ENCODE results near the gene SORCS2. TPM values are rescaled to one million over a fixed set of nuclear protein-coding genes. Genes with fewer than 3 reads are reported as not detected.

The SORCS2 gene
- total RNA-seq, 1 donor from 2014 or later = 3.0 TPM

- no peaks in the 10 kb centered on the region for H3K9me3 Mint-ChIP-seq (ENCODE audit: unreplicated experiment)
- no peak overlapping the region for H3K4me3 Mint-ChIP-seq (ENCODE audit: unreplicated experiment)
- H3K4me1 Mint-ChIP-seq (ENCODE audit: unreplicated experiment) = no peaks in the 10 kb centered on the region
- peaks cover 2% of the 10 kb centered on the region for H3K27me3 Mint-ChIP-seq (ENCODE audit: unreplicated experiment)
- TF ChIP-seq CTCF (IDR thresholded peaks at IDR 0.05) = no peak
- H3K36me3 Mint-ChIP-seq (ENCODE audit: unreplicated experiment) = no peaks in the 10 kb centered on the region
- peak; percentile 83 for DNase-seq (ENCODE audit: extremely low spot score, unreplicated experiment)
- H3K27ac Mint-ChIP-seq (ENCODE audit: unreplicated experiment) = no peak overlapping the region
Measured at GRCh38 chr4:7422151-7422897, 230.0 kb downstream of the SORCS2 start.

GRCh38 chr4:7422898-7423180 lies 230.5 kb downstream of the SORCS2 start:
- no peak for DNase-seq (ENCODE audit: extremely low spot score, unreplicated experiment)
- Mint-ChIP-seq H3K36me3 (ENCODE audit: unreplicated experiment) (no peaks in the 10 kb centered on the region), H3K4me1 (ENCODE audit: unreplicated experiment) (no peaks in the 10 kb centered on the region), H3K9me3 (ENCODE audit: unreplicated experiment) (no peaks in the 10 kb centered on the region), H3K27me3 (ENCODE audit: unreplicated experiment) (peaks cover 2% of the 10 kb centered on the region), H3K4me3 (ENCODE audit: unreplicated experiment) (no peak overlapping the region), H3K27ac (ENCODE audit: unreplicated experiment) (no peak overlapping the region)
- TF ChIP-seq CTCF (IDR thresholded peaks at IDR 0.05) = no peak

- Mint-ChIP-seq H3K27me3 (ENCODE audit: unreplicated experiment) (peaks cover 2% of the 10 kb centered on the region), H3K36me3 (ENCODE audit: unreplicated experiment) (no peaks in the 10 kb centered on the region), H3K4me1 (ENCODE audit: unreplicated experiment) (no peaks in the 10 kb centered on the region), H3K9me3 (ENCODE audit: unreplicated experiment) (no peaks in the 10 kb centered on the region), H3K27ac (ENCODE audit: unreplicated experiment) (no peak overlapping the region), H3K4me3 (ENCODE audit: unreplicated experiment) (no peak overlapping the region)
- no peak for TF ChIP-seq CTCF (IDR thresholded peaks at IDR 0.05)
- no peak for DNase-seq (ENCODE audit: extremely low spot score, unreplicated experiment)
Measured at GRCh38 chr4:7423391-7423790, 231.1 kb downstream of the SORCS2 start.

DNA sequence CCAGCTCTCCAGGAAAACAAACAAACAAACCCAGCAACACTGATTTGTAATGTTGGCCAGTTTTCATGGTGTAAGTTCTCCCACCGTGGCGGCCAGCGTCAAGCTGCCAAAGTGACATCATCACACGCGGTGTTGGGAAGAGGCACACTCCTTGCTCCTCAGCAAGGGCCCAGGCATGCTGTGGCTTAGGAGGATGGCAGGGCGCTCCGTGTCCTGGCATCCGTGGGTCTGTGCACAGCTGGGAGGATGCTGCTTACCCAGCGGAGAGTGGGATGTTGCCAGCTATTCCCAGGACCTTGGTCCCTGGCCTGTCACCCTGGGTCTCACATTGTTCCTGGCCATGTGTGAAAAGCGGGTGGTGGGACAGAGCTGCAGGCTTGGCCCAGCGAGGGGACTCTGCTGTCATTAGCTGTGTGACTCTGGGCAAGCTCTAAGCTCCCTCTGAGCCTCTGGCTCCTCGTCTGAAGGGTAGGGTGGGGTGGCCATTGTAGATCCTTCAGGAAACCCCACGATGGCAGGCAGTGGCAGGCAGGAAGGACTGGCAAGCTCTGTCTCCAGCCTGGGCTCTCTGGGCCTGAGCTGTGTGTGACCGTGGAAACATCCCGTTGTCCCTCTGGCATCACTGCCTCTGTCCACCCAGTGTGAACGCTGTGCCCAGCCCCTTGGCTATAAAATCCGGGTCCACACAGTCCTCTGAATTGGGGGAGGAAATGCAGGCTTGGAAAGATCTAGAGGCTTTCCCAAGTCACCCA lies 231.6 kb downstream of the SORCS2 start:
- peak; percentile 79 for DNase-seq (ENCODE audit: extremely low spot score, unreplicated experiment)
- Mint-ChIP-seq H3K27ac (ENCODE audit: unreplicated experiment) (no peak overlapping the region), H3K27me3 (ENCODE audit: unreplicated experiment) (peaks cover 2% of the 10 kb centered on the region), H3K4me3 (ENCODE audit: unreplicated experiment) (no peak overlapping the region), H3K9me3 (ENCODE audit: unreplicated experiment) (no peaks in the 10 kb centered on the region), H3K4me1 (ENCODE audit: unreplicated experiment) (no peaks in the 10 kb centered on the region), H3K36me3 (ENCODE audit: unreplicated experiment) (no peaks in the 10 kb centered on the region)
- TF ChIP-seq CTCF (IDR thresholded peaks at IDR 0.05) = no peak

DNA sequence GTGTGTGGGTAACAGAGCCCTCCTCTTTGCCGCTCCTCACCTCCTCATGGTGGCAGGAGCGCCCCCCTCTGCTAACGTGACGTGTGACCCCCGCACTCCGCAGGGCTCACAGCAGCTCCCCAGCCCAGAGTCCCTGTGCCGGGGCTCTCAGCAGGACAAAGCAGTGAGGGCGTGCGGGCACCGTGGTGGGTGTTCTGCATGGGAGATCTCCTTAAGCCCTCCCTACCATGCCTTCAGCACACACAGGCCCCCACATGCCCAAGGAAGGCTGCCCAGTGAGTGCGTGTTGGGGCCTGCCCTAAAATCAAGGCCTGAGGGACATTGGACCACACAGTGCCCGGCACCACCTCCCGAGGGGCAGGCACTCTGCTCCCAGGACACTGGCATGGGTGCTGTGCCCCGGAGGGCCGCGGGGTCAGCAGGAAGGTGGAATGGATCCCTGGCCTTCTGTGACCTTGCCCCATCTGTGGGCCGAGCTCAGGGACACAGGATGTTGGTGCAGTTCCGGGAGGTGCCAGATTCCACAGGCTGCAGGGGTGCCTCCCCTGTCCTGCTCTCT lies 232.3 kb downstream of the SORCS2 start:
- Mint-ChIP-seq H3K36me3 (ENCODE audit: unreplicated experiment) (no peaks in the 10 kb centered on the region), H3K27me3 (ENCODE audit: unreplicated experiment) (peaks cover 2% of the 10 kb centered on the region), H3K4me3 (ENCODE audit: unreplicated experiment) (no peak overlapping the region), H3K27ac (ENCODE audit: unreplicated experiment) (no peak overlapping the region), H3K9me3 (ENCODE audit: unreplicated experiment) (no peaks in the 10 kb centered on the region), H3K4me1 (ENCODE audit: unreplicated experiment) (no peaks in the 10 kb centered on the region)
- DNase-seq (ENCODE audit: extremely low spot score, unreplicated experiment) = peak; percentile 80
- TF ChIP-seq CTCF (IDR thresholded peaks at IDR 0.05) = no peak
